Hindlimb muscle (tissue), 1 donor: Measurements from ENCODE around the gene HDLBP. TPM values are rescaled to one million over a fixed set of nuclear protein-coding genes. Genes with fewer than 3 reads are reported as not detected.

Experiments
- DNase-seq: peaks from one replicate; pipeline ENCODE4 v3.0.0-alpha.2; 2013
- polyA plus RNA-seq: library from polyadenylated mRNA; unstranded; fragments of 120-200 nt; gene quantifications from one replicate; pipeline ENCODE4 v1.2.1, GENCODE V29; 2013; ENCODE audit not compliant: insufficient read length

HDLBP gene
- polyA plus RNA-seq, 1 donor, result 357 TPM

DNA sequence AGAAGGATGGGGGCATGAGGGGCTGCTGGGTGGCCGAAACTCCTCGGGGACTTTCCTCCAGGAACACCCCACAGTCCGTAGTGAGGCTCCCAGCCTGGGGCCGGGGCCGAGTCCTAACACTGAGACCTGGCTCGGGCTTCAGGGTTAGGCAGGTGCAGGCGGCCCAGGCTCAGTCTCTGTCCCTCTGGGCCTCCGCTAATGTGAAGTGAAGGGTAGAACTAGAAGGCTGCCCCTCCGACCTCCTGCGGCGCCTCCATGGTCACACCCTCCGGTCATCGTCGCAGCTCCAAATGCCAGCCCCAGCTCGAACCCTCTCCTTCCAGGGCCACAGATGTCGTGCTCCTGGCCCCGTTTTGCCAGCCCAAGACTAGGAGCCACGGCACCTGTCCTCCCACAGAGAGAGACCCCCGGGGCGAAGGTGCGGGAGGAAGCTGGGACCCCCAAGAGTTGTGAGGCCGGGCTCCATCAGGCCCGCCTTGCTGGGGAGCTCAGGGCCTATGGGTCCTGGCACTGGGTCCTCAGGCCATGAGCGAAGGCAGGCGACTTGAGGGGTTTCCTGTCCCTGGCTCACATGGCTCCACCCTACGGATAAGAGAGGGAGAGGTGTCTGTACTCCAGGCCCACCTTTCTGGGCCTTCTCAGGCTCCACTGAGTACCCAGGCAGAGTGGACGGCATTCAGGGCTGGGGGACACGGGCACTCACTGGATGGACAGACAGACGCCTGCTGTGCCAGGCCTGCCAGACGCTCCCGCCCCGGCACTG lies 126.2 kb downstream of the HDLBP start:
- no peak for DNase-seq

DNA sequence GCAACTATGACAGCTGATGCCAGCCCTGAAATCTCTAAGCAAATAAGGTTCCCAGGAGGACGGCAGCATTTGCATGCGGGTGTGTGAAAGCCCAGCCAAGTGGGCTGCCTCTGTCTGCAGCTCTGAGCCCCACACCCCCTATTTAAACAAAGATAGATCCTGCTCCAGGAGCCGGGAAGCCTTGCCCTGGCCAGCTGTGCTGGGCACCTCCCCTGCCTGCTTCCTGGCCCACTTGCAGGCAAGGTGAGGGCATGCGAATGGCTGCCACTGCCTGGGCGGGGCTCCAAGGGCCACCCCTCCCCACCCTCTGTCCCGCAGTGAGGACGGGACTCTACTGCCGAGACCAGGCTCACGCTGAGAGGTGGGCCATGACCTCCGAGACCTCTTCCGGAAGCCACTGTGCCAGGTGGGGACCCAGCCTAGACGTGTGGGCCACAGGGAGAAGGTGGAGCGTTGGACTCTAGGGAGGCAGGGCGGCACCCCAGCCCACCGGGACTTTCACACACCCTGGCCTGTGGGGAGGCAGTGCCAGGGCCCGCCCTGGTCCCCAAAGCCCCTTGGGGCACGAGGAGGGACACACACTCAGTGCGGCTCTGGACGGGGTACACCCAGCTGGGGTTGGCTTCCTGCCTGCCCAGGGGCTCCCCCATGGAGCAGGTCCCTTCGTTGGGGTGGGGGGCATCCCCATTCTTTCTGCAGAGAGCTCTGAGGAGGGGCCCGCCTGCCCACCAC lies 126.9 kb downstream of the HDLBP start, which contains the start of gene ANO7:
Gene ANO7, plus strand, starts transcription at position 317 of the 732 bp plus-strand sequence. CDS start 1,387 bp downstream, outside the sequence.
- DNase-seq, result no peak

DNA sequence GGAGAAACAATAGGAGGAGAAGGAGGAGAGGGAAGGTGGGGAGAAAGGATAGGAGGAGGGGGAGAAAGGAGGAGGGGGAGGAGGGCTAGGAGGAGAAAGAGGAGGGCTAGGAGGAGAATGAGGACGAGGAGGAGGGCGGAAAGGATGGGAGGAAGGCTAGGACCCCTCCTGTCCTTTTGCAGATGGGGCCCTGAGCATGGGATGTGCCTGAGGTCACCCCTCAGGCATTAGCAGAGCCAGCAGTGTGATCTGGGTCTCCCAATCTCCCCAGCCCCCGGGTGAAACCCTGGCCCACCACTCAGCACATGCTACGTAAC lies 127.6 kb downstream of the HDLBP start:
- no peak for DNase-seq

DNA sequence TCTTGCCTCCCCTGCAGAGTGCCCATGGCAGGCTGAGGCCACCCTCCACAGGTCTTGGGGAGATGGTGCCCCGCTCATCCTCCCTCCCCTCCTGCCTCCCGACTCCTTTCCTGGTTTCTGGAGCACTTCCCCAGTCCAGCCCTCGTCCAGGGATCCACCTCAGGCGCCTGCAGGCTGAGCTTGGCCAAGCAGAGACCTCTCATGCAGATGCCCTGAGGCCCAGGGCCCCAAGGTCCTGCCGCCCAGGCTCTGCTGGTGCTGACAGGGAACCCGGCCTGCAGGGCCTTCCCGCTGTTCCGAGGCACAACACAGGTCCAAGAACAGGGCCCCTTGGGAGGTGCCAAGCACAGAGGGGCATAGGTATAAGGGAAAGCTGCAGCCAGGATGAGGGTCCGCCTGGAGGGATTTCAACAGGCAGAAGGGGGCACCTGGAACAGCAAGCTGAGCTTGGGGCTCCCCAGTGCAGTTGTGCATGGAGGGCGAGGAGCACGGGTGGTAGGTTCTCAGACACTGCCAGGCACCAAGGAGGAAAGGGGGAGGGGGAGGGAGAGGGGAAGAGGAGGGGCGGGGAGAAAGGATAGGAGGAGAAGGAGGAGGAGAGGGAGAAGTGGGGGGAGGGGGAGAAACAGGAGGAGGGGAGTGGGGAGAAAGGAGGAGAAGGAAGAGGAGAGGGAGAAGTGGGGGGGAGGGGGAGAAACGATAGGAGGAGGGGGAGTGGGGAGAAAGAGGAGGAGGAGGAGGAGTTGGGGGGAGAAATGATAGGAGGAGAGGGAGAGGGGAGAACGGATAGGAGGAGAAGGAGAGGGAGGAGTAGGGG lies 128.2 kb downstream of the HDLBP start:
- DNase-seq, result no peak

DNA sequence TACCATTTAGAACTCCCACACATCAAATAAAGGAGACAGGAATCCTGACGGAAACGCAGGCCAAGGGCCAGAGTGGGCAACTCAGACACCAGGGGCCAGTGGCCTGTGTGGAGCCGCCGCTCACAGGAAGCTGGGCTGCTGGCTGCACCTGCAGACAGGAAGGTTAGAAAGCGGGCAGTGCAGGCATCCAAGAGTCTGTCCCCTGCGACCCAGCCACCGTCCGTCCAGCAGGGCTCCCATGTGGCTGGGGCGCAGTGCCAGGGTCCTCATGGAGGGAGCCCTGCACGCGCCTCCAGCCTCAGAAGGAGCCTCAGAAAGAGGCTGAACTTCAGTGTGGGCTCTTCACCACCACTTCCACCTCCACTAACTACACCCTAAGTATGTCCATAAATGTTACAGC lies 129.5 kb downstream of the HDLBP start:
- no peak for DNase-seq

DNA sequence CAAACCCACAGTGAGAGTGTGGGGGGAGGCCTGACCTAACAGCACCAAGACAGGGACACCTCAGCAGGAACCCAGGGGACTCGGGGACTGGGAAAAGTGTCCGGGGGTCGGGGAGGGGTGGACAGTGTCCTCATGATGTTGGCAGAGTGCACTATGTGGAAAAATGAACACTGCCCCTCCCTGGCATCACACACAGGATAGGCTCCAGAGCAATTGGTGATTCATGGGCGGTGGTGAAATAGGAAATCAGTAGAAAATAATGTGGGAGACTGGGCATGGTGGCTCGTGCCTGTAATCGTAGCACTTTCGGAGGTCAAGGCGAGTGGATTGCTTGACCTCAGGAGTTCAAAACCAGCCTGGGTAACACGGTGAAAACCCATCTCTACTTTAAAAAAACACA lies 130.6 kb downstream of the HDLBP start:
- no peak for DNase-seq

DNA sequence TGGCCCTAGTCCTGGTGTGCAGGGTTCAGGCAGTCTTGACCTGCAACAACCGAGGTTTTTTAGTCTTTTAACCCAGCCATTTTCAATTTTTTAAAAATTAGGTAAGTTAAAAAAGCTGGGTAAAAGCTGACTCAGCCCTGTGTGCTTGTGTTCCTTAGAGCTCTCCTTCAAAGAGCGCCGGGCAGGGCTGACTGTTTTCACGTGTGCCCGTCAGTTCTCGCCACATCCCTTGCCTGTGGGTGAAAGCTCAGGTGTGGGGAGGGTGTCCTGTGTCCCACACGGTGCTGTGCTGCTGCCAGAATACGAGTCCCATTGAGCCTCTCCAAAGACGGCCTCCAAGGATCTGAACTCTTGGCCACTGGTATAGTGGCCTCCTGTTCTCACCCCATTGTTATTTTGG lies 132.3 kb downstream of the HDLBP start:
- no peak for DNase-seq

DNA sequence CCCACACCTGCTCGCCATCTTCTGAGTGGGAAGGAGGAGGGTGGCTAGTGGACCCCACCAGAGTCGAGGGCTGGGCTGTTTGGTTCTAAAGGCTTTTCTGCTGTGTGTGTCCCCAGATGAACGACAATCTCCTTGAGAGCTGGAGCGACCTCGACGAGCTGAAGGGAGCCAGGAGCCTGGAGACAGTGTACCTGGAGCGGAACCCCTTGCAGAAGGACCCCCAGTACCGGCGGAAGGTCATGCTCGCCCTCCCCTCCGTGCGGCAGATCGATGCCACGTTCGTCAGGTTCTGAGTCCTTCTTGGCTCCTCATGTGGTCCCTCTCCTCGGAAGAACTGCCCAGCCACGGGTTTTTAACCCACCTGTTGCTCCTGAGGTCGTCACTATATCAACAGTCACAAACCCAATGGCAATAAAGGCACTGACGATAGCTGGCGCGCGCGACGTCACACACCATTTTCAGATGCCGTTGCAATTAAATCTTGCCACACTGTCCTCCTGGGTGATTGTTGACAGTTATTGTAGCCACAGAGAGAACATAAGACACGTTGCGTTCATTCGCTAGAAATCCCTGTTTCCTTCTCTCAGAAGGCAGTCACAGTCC lies 132.8 kb downstream of the HDLBP start:
- DNase-seq, result no peak

DNA sequence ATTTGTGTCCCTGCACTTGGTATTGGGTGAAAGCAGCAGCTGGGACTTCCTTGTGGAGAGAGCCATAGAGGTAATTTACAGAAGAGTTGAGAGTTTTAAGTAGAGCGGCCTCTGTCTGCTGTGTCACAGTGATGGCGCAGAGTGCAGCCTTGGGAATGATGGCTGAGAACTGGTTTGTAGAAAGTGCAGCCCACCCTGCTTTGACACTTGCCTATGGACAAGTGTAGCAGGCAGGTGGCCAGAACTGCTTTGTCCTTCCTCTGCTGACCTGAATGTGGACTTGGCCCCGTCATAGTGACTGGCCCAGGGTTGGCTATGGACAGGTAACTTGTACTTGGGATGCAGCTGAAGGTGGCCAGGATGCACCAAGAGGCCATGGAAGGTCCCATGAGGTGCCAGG lies 133.3 kb downstream of the HDLBP start:
- no peak for DNase-seq

DNA sequence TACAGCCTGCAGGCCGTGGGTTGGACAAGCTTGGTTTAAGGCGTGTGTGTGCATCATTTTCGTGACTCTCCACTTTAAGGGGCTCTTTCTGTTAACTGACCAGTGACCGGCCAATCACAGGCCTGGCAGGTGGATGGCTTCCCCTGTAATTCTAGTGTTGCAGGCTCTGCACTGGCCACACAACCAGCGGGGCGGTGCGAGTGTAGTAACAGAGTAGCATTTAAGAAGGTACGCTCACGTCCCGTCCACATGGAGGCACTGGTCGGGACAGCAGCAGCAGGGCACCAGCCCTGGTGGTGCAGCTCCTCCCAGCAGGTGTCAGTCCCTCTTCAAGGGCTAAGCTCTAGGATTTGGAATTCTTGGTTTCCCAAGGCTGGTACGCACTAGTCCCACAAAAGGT lies 135.0 kb downstream of the HDLBP start:
- DNase-seq, result no peak

DNA sequence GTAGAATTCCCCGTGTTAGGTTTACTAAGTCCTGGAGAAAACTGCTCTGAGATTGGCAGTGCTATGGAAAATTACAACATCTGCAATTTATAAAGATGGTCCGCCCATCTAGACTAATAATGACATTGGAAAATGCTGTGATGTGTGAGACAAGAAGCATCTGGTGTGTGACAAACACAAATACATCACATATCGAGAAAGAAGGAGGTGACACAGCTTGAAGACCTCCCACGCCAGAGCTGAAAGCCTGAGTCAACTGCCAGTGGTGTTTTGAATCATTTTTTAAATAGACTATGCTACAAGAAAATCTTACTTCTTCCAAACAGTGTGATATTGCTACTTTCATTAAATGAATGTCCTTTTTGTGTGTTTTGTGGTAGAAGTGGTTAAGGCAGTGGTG lies 135.6 kb downstream of the HDLBP start:
- no peak for DNase-seq

DNA sequence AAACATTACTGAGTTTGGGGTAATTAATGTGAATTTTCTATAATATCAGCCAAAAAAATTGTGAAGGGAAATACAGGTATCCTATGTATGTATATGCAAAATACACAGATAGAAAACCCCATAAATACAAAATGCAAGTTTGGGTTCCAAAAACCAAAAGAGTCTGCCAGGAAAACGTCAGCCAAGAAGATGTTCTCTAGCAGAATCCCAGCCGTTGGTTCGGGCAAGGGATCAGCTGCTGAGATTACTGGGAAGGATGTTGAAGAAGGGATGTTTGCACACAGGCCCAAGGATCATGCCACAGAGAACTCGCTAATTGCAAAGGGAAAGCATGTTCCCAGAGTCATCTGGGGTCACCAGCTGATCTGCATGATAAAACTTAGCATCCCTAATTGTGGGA lies 136.5 kb downstream of the HDLBP start:
- DNase-seq, result no peak

DNA sequence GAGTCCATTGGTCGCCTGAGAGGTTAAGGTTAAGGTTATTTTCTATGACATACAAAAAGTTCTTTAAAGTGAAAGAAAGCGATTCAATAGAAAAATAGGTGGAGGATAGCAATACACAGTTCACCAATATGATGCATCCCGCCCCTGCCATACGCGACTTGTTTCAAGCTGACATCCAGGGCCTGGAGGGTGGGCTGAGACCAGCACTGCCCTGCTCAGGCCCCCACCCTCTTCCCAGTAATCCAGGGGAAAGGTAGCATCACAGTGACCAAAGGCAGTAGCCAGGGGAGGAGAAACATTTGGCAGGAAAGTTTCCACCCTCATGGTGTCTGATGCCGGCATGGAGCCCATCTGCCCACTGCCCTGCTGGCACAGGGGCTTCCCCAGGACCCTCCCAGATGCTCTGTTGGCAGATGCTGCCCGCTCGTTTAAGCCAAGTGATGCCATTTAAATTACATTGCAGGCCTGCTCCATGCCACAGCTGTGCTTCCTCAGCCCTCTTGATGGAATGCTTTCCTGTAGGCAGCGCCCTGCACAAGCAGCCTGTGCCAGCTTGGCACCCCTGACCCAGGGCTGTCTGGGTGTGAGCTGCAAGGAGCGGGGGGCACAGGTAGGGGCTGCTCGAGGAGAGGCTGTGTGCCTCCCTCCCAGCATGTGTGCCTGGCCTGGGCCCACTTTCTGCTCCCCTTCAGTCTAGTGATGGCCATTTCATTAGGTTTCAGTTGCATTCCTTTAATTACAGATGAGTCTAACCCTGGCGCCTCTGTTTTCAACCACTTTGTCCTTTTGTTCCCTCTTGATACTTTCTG lies 137.7 kb downstream of the HDLBP start:
- DNase-seq, result peak; percentile 8

Other genes with a start within 250 kb of the HDLBP start
- 38.9 TPM for gene MTERF4, start 213.4 kb downstream of the HDLBP start, polyA plus RNA-seq
- 5.4 TPM for gene PASK, start 166.2 kb downstream of the HDLBP start, polyA plus RNA-seq
- 87.2 TPM for gene PPP1R7, start 165.2 kb downstream of the HDLBP start, polyA plus RNA-seq
- gene ANO7, start 127.0 kb downstream of the HDLBP start, polyA plus RNA-seq, result 1.1 TPM
- gene SEPTIN2, start 253 bp upstream of the HDLBP start, polyA plus RNA-seq, result 253 TPM
- 32.1 TPM for gene FARP2, start 40.6 kb upstream of the HDLBP start, polyA plus RNA-seq
- gene STK25, start 192.9 kb upstream of the HDLBP start, polyA plus RNA-seq, result 311 TPM
- 69.5 TPM for gene BOK, start 243.1 kb upstream of the HDLBP start, polyA plus RNA-seq